HG03135 (cell line): ENCODE results near the gene LATS1.
"Not testable (repeated sequence)": the region's sequence is repeated elsewhere in the genome, so short reads cannot be mapped to it uniquely, and the experiment has no call there.

Experiments
- ATAC-seq: cut with Tn5 transposase; IDR thresholded peaks from one replicate; pipeline ENCODE4 v1.9.1; 2021; ENCODE audit warnings: mild to moderate bottlenecking, moderate library complexity; ENCODE audit not compliant: unreplicated experiment

The LATS1 gene

DNA sequence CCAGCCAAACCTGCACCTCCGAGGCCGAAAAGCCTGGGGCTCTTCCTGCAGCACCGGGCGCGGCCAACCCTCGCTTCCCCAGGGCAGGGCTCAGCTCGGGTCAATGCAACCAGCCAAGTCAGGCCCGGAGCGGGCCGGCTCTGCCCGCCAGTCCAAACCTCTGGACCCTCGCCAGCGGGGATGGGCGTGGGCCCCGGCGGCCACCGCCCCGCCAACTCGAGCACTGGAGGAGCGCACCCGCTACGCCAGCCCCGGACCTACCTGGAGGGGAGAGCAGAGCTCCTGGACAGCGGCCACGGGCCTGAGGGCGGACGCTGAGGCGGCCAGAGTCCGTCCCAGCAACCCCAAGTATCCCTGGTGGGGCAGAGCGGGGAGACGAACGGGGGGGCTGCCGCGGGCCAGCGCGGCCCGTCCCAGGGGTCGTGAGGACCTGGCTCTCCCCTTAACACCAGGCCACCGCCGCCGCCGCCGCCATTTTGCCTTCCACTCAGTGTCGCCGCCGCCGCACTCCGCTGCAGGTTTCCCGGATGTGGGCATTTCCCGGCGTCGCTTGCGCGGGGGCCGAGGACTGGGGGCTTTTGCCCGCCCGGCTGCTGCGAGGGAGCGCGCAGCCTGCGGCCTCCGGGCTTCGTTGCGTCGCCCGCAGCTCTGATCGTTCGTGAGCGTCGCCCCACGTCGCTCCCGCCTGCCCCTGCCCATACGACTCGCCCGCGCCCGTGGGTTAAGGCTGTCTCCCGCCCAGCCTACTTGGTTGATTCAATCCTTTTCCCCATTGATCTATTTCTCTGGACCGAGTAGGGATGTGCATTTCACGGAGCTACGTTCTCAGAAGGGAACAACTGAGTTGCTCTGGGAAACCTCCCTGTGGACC is at the start of gene LATS1:
TSS of gene LATS1 (minus strand) at position 514 of the 871 bp plus-strand sequence. CDS start 15,975 bp downstream, outside the sequence.
- peak; percentile 92 for ATAC-seq

DNA sequence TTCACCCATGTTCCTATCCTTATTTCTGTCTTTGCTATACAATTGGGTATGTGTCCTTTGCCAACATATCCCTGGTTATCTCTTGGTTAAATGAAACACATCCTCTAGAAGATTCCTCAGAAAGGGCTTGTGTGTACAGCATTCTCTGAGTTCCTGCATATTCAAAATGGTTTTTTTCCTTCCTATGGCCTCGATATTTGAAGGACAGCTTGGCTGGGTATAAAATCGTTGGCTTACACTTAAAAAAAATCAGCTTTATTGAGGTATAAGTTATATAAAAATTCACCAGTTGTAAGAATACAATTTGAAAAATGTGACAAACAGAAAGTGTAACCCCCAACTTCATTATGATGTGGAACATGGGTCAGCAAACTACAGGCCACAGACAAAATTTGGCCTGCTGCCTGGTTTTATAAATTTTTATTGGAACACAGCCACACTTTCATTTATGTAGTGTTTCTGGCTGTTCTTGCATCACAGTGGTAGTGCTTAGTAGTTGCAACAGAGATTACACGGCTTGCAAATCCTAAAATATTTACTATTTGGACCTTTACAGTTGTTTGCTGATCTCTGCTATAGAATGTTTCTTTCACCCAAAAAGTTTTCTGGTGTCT is 48.4 kb upstream of the LATS1 start:
- no peak for ATAC-seq

GRCh38 chr6:149763866-149764265 is 46.0 kb upstream of the LATS1 start:
- ATAC-seq = no peak

- peak; percentile 97 for ATAC-seq
Observed at GRCh38 chr6:149761438-149761837, 43.5 kb upstream of the LATS1 start.

GRCh38 chr6:149756261-149756636 is 38.3 kb upstream of the LATS1 start:
- ATAC-seq = no peak

- peak; percentile 66 for ATAC-seq
Observed at GRCh38 chr6:149755300-149756260, 37.7 kb upstream of the LATS1 start.

- ATAC-seq = no peak
Observed at GRCh38 chr6:149754548-149754947, 36.6 kb upstream of the LATS1 start.

DNA sequence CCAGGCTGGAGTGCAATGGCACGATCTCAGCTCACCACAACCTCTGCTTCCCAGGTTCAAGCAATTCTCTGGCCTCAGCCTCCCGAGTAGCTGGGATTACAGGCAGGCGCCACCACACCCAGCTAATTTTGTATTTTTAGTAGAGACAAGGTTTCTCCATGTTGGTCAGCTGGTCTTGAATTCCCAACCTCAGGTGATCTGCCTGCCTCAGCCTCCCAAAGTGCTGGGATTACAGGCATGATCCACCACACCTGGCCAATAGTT is 35.4 kb upstream of the LATS1 start:
- not testable (repeated sequence) for ATAC-seq

DNA sequence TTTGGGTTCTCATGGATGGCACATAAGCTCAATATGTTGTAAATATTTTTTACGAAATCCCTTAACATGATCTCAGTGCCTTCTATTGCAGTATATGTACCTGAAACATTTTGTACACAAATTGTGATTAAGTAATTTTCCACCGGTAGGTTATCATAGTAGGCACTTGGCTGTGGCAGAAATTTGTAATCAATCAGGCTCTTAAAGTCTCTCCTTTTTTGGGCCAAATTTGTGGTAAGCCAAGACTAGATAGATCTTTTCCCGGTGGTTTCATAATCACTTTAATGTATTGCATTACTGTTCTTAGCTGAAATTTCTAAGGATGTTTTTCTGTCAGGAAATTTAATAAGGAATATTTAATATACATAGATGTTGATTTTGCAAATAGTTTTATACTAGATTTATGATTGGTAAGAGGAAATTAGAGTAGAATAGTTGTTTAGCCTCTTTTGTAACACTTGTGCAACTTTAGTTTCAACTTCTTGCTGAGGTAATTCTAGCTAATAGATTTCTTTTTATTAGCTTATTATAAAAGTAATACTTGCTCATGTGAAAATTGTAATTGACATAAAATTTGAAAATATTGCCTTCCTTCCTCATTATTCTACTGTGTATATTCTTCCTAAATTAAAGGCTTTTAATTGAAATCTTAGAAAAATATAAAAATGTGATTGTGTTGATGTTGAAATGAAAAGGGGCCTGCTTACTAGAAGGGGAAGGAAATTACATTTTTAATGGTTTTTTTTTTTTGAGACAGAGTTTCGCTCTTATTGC is 34.9 kb upstream of the LATS1 start:
- no peak for ATAC-seq

- ATAC-seq = not testable (repeated sequence)
Observed at GRCh38 chr6:149751920-149752319, 34.0 kb upstream of the LATS1 start.

DNA sequence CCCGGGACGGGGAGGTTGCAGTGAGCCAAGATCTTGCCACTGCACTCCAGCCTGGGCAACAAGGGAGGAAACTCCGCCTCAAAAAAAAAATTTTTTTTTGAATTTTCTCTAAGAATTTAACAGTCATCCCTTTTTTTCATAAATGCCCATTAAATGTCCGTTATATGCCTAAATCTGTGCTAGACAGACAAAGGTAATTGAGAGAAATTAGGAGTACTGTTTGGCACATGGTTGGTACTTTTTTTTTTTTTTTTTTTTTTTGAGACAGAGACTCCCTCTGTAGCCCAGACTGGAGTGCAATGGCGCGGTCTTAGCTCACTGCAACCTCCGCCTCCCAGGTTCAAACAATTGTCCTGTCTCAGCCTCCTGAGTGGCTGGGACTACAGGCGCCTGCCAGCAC is 33.3 kb upstream of the LATS1 start:
- no peak for ATAC-seq

DNA sequence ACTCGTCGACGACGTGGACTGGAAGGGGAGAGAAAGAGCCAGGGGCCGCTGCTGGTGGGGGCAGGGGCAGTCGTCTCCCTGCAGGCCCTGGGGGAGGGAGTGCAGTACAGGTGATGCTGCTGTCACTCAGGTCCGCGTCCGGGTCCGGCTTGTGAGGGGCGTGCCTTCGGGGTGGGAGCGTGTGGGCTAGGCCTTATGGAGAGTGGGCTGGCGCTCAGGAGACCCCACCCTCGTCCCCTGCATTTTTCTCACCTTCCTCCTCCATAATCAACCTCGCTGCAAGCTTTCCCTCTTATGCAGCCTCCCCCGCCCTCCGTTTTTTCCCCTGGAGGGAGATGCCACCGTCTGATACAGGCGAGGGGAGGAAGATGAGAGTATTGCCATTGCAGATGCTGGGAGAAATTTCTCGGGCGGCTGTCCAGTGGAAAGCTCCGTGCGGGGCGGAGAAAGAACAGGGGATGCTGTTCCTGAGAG is 32.3 kb upstream of the LATS1 start:
- ATAC-seq = peak; percentile 39

- peak; percentile 79 for ATAC-seq
Observed at GRCh38 chr6:149749594-149750135, 31.8 kb upstream of the LATS1 start, which contains the start of gene PCMT1. TSS of gene PCMT1 (plus strand) at chr6:149749741. CDS start at chr6:149749902, 161 bp downstream.

DNA sequence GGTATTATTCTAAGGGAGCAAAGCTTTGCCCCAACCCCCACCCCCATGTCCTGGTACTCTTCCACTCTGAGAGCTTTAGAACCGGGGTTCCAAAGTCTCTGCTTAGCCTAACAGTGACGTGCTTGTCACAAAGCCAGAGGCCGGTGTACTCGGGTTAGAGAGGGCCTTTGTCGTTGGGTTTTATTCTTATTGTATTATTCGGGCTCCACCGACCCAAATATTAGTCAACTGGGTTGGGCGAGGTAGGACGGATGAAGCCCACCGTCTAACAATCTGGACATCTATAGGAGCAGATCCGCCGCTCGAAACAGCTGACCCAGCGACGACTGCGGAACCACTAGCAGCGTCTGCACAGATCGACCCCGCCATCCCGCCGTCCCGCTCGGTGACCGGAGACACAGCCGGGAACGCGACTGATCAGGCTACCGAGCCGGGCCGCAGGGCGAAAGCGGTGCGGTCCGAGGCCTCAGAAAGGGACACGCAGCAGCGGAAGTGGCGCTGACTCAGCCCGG is 31.2 kb upstream of the LATS1 start:
- ATAC-seq = not testable (repeated sequence)

DNA sequence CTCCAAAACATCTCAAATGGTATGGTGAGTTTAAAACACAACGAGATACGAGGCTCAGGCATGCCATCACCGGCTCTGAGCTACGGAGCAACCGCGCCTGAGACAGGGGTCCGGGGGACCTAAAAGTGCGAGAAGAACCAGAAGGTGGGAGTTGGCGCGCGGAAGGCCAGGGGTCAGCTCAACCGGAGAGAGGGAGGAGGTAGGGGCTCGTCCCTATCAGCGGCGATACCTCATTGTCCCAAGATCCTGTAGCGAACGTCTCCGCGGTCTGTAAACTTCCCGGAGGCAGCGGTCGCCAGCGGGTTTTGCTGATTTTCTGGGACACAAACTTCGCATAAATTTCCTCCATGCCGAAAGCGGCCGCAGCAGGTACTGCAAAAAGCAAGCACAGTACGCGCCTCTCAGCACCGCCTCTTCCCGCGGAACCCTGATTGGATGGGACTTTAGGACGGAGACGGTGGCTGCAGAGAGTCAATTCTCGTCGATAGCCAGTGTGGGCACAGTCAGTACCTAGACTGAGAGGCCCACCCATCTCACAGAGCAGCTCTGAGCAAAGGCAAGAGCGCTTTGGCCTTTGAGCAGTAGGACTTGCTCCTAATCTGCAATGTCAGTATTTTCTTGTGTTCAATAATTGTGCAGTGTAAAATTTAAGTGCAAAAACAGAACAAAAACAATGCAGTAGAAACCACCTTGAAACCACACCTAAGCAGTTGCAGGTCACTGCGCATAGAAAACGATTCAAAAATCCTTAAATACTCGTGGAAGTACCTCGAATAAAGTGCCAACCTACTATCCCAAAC is 28.4 kb upstream of the LATS1 start, which contains the start of gene NUP43:
TSS of gene NUP43 (minus strand) at position 383 of the 800 bp plus-strand sequence. CDS start at position 349, 34 bp downstream.
- peak; percentile 48 for ATAC-seq

DNA sequence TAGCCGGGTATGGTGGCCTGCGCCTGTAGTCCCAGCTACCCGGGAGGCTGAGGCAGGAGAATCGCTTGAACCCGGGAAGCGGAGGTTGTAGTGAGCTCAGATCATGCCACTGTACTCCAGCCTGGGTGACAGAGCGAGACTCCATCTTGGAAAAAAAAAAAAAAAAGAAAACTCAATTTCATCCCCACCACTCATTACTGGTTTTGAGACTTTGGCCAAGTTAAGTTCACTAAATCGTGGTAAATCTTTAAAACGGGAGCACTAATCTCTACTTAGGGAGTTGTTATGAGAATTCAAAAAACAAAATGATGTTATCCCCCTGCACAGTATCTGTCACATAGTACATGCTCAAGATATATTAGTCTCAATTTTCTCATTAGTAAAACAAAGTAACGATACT is 27.4 kb upstream of the LATS1 start:
- ATAC-seq = not testable (repeated sequence)

GRCh38 chr6:149734915-149735314 is 17.0 kb upstream of the LATS1 start:
- no peak for ATAC-seq

DNA sequence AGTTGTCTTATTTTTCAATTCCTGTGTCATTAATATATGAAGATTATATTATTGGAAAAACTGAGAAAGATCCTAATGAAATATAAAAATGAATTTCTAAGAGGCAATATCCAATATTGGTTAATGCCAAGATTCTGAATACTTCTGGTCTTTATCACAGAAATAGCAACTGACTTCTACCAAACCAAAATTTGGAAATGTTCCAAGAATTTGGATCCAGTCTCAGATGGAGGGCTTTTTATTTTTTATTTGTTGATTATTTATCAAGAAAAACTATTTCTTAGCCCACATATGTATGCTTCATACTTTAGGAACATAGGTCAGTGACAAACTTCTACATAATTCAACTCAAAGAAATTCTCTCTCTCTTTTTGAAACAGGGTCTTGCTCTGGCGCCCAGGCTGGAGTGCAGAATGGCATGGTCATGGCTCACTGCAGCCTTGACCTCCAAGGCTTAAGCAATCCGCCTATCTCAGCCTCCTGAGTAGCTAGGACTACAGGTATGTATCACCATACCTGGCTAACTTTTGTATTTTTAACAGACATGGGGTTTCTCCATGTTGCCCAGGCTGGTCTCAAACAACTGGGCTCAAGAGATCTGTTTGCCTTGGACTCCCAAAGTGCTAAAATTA is 15.3 kb upstream of the LATS1 start:
- no peak for ATAC-seq
